ENCODE measurements around the gene BAHCC1. TPM values are rescaled to one million over a fixed set of nuclear protein-coding genes. Genes with fewer than 3 reads are reported as not detected.

Gene BAHCC1
- under 1 TPM in 1 of 2 experiments, not detected in 1; 0.03 TPM for total RNA-seq

DNA sequence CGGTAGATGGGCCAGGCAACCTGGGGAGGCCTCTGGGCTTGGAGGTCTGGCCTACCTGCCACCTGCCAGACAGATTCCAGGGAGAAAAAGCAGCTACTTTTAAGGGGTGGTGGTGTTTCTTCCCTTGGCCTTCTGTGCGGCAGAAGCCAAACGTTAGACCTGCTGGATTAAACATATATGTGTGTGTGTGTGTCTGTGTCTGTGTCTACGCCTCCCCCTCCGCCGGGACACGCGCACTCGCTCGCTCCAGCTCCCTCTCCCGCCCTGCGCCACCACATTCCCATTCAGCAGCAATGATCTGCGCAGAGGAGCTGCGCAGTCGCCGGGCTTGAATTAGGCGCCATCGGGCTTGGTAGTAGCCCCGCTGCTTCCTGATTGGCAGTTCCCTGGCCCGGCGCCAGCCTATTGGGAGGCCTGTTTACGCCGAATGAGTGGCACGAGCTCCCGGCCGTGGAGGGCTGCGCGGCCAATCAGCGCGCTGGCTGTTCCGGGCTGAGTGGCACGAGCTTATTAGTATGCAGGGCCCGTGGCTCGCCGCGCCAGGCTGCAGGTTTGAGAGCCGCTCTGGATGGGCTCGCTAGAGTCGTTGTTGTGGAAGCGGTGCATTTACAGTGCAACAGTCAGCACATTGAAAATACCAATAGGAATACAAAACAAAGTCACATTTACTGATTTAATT lies at the start of gene BAHCC1:
Gene BAHCC1, plus strand, starts transcription at position 537 of the 679 bp plus-strand sequence. CDS start 4,283 bp downstream, outside the sequence.

DNA sequence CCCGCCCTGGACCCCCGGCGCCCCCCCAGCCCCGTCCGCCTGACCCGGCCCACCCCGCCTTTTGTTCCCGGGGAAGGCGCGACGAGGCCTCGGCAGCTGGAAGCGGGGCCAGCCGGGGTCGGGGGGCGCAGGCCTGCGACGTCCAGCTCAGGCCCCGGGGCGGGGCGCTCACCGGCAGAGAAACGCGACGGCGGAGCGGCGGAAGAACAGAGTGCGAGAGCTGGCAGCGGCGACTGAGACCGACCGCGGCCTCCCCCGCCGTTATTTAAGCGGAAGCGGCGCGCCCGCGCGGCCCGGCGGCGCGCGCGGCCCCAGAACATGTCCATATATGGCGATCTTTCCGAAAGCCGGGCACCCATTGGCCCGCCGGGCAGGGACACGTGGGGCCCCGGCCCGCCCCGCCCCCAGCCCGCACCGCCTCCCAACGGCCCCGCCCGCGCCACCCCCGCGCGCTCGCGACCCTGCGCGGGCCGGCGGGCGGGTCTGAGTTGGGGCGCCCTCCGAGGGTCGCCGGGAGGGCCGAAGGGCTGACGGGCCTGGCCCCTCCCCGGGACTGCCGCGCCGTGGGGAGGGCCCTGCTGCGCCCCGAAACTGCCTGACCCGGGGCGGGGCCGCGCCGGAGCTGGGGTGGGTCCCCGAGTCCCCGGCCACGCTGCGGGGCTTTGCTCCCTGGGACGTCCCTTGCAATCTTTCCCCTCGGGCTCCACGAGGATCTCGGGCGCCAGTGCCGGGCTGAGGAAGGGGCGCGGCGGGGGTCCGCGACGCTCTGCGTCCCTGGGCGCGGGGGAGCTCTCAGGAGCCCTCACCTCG lies 117.5 kb downstream of the BAHCC1 start, which contains the start of gene ACTG1:
Gene ACTG1, minus strand, starts transcription at position 238 of the 810 bp plus-strand sequence. CDS start 445 bp downstream, outside the sequence.

Small RNA genes lying within 50 kb of the gene (microRNA-seq; reads per million reads assigned to microRNA genes)
- gene MIR3186 (ENCODE audit: borderline microRNAs expressed, borderline replicate concordance) (not detected), gene MIR4740 (ENCODE audit: borderline microRNAs expressed, borderline replicate concordance) (not detected)

Other genes starting within 250 kb of the BAHCC1 start
- not detected for gene PVALEF, start 229.9 kb upstream of the BAHCC1 start, total RNA-seq
- under 1 TPM in 1 of 2 experiments, not detected in 1; 0.05 TPM for gene AATK, start 229.2 kb upstream of the BAHCC1 start, total RNA-seq
- 10 to 100 TPM; 14.4 to 15.4 TPM for gene CEP131, start 172.5 kb upstream of the BAHCC1 start, total RNA-seq
- gene TEPSIN, start 156.4 kb upstream of the BAHCC1 start, total RNA-seq: 10 to 100 TPM; 57.8 to 61.1 TPM
- gene NDUFAF8, start 156.1 kb upstream of the BAHCC1 start, total RNA-seq: 10 to 100 TPM; 35.4 to 41.8 TPM
- 10 to 100 TPM; 87.6 to 97.9 TPM for gene SLC38A10, start 100.2 kb upstream of the BAHCC1 start, total RNA-seq
- 1,000 to 10,000 TPM; 4,541 to 4,718 TPM for gene ACTG1, start 117.3 kb downstream of the BAHCC1 start, total RNA-seq
- under 1 TPM; 0.58 to 0.60 TPM for gene FSCN2, start 132.9 kb downstream of the BAHCC1 start, total RNA-seq
- gene FAAP100, start 156.9 kb downstream of the BAHCC1 start, total RNA-seq: 10 to 100 TPM; 36.1 to 38.6 TPM
- gene NPLOC4, start 241.7 kb downstream of the BAHCC1 start, total RNA-seq: 10 to 100 TPM; 80.8 to 81.7 TPM
- under 1 TPM; 0.48 TPM for gene TSPAN10, start 241.7 kb downstream of the BAHCC1 start, total RNA-seq

All from activated naive CD4-positive, alpha-beta T cell treated with anti-CD3 and anti-CD28 coated beads, Interleukin-2, amount 10 ng/mL, durations not matched to agents 5 hours and 36 hours (primary cell).